Neuronal stem cell (in vitro differentiated cells): ENCODE results near the gene PFKFB3.

Source experiments
- DNase-seq: peaks from one replicate; pipeline ENCODE4 v3.0.0-alpha.2; 2013; ENCODE audit warnings: low spot score
- H2AFZ ChIP-seq: one replicate; pipeline ENCODE4 v1.6.1; 2013; ENCODE audit warnings: mild to moderate bottlenecking, low read length, inconsistent platforms
- H2AK5ac ChIP-seq: 2 replicates; pipeline ENCODE4 v1.6.1; 2013; ENCODE audit warnings: low read depth, mild to moderate bottlenecking, inconsistent platforms, low read length, moderate library complexity, mixed read lengths
- H2BK120ac ChIP-seq: 2 replicates; pipeline ENCODE4 v1.6.1; 2013; ENCODE audit warnings: low read depth, mild to moderate bottlenecking, inconsistent platforms, low read length, moderate library complexity, mixed read lengths
- H2BK12ac ChIP-seq: one replicate; pipeline ENCODE4 v1.6.1; 2013; ENCODE audit warnings: low read length, inconsistent platforms
- H2BK15ac ChIP-seq: 2 replicates; pipeline ENCODE4 v1.6.1; 2013; ENCODE audit warnings: mild to moderate bottlenecking, low read length, inconsistent platforms, mixed read lengths
- H2BK5ac ChIP-seq: one replicate; pipeline ENCODE4 v1.6.1; 2013; ENCODE audit warnings: inconsistent platforms, mild to moderate bottlenecking, low read length, moderate library complexity
- H3K14ac ChIP-seq: one replicate; pipeline ENCODE4 v1.6.1; 2013; ENCODE audit warnings: low read length, inconsistent platforms
- H3K18ac ChIP-seq: 2 replicates; pipeline ENCODE4 v1.6.1; 2013; ENCODE audit warnings: low read length, inconsistent platforms
- H3K23ac ChIP-seq: 2 replicates; pipeline ENCODE4 v1.6.1; 2013; ENCODE audit warnings: low read depth, mild to moderate bottlenecking, mixed read lengths, low read length, inconsistent platforms; ENCODE audit not compliant: poor library complexity
- H3K27ac ChIP-seq: replicated peaks from 3 replicates; pipeline ENCODE4 v1.5.1; 2013; ENCODE audit warnings: low read length, inconsistent platforms
- H3K27me3 ChIP-seq, 3 experiments: 2 replicates each; pipeline ENCODE4 v1.6.1; 2013; ENCODE audit warnings: low read length in 3 of 3, mild to moderate bottlenecking in 2 of 3, inconsistent platforms in 1 of 3, low read depth in 1 of 3, mixed read lengths in 1 of 3, moderate library complexity in 1 of 3; ENCODE audit not compliant: control insufficient read depth in 3 of 3, insufficient read depth in 3 of 3
- H3K36me3 ChIP-seq, 2 donors: replicated peaks in 1 of 2; 2 replicates each; pipeline ENCODE4 v1.6.1; 2013; ENCODE audit warnings: low read length in 2 of 2; ENCODE audit not compliant: control insufficient read depth in 2 of 2, insufficient read depth in 2 of 2
- H3K4ac ChIP-seq: 2 replicates; pipeline ENCODE4 v1.6.1; 2013; ENCODE audit warnings: inconsistent platforms, mild to moderate bottlenecking, low read length, moderate library complexity
- H3K4me1 ChIP-seq, 2 donors: 1 replicate in 1 of 2; 2 replicates in 1 of 2; pipeline ENCODE4 v1.6.1; 2013; ENCODE audit warnings: low read length in 2 of 2, low read depth in 1 of 2; ENCODE audit not compliant: control insufficient read depth in 2 of 2, insufficient read depth in 1 of 2
- H3K4me2 ChIP-seq: one replicate; pipeline ENCODE4 v1.6.1; 2013; ENCODE audit warnings: mild to moderate bottlenecking, low read length, inconsistent platforms; ENCODE audit not compliant: insufficient read depth, poor library complexity, severe bottlenecking
- H3K4me3 ChIP-seq, 2 donors: 2 replicates each; pipeline ENCODE4 v1.5.1; 2013; ENCODE audit warnings: low read length in 2 of 2, mild to moderate bottlenecking in 2 of 2, inconsistent platforms in 1 of 2, moderate library complexity in 1 of 2
- H3K79me1 ChIP-seq: one replicate; pipeline ENCODE4 v1.6.1; 2013; ENCODE audit warnings: low read depth, mild to moderate bottlenecking, inconsistent platforms, low read length, moderate library complexity
- H3K9ac ChIP-seq: one replicate; pipeline ENCODE4 v1.6.1; 2013; ENCODE audit warnings: mild to moderate bottlenecking, low read depth, low read length, inconsistent platforms; ENCODE audit not compliant: poor library complexity
- H3K9me3 ChIP-seq, 2 donors: replicated peaks in 1 of 2; 2 replicates each; pipeline versions ENCODE3 to v1.6.1; 2013; ENCODE audit warnings: low read length in 2 of 2, mild to moderate bottlenecking in 2 of 2, inconsistent platforms in 1 of 2, low read depth in 1 of 2, mixed read lengths in 1 of 2, moderate library complexity in 1 of 2; ENCODE audit not compliant: control insufficient read depth in 2 of 2, insufficient read depth in 1 of 2
- H4K8ac ChIP-seq: one replicate; pipeline ENCODE4 v1.6.1; 2013; ENCODE audit warnings: low read depth, mild to moderate bottlenecking, inconsistent platforms, low read length, moderate library complexity
- H4K91ac ChIP-seq: one replicate; pipeline ENCODE4 v1.6.1; 2013; ENCODE audit warnings: low read length, low read depth, mild to moderate bottlenecking, inconsistent platforms; ENCODE audit not compliant: poor library complexity
- WGBS, 2 donors: extraction: QIAGEN DNeasy Blood & Tissue Kit; methylation state at CpG; one replicate each; pipeline ENCODE4 v1.1.7; 2013; ENCODE audit warnings: missing lambda C conversion rate in 2 of 2, mixed read lengths in 1 of 2; ENCODE audit not compliant: insufficient read length in 2 of 2, insufficient replicate concordance in 1 of 2; ENCODE audit errors: extremely low coverage in 2 of 2; 5-methylcytosine and 5-hydroxymethylcytosine counted together

PFKFB3 gene

DNA sequence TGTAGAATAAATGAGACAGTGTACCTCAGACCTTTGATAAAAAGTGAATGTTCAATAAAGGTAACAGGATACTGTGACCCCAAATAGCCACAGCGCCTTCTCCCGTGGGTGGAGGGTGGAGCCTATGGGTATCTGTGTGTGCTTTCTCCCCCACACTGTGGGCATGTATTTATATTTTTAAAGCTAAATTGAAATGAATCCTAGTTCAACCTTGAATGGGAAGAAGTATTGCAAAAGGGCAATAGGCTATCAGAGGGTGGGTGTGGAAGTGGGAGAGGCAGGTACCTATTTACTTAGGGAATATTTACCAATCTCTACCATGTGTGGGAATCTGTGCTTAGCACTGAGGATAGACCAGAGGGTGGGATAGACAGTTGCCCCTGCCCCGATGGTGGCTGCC, 68.9 kb downstream of the PFKFB3 start:
- Histone ChIP-seq H2BK120ac (no peak overlapping the region), H3K36me3 (no peaks in the 10 kb centered on the region), H3K18ac (no peak overlapping the region), H3K79me1 (no peaks in the 10 kb centered on the region), H2AFZ (peak overlapping the region; percentile 10), H2BK5ac (no peak overlapping the region), H4K8ac (no peak overlapping the region), H3K4me2 (no peak overlapping the region), H3K27ac (no peak overlapping the region), H2AK5ac (no peak overlapping the region), H4K91ac (no peak overlapping the region), H3K4ac (no peak overlapping the region), H2BK12ac (no peak overlapping the region), H3K27me3 (no peaks in the 10 kb centered on the region), H3K4me1 (peaks cover 4 to 7% of the 10 kb centered on the region in 2 donors), H3K4me3 (no peak overlapping the region), H2BK15ac (no peak overlapping the region), H3K14ac (no peak overlapping the region), H3K23ac (no peak overlapping the region), H3K9me3 (no peaks in the 10 kb centered on the region), H3K9ac (no peak overlapping the region)
- WGBS, 2 donors, result no CpG with 5 or more reads among the region's 3 CpGs
- DNase-seq, result no peak

DNA sequence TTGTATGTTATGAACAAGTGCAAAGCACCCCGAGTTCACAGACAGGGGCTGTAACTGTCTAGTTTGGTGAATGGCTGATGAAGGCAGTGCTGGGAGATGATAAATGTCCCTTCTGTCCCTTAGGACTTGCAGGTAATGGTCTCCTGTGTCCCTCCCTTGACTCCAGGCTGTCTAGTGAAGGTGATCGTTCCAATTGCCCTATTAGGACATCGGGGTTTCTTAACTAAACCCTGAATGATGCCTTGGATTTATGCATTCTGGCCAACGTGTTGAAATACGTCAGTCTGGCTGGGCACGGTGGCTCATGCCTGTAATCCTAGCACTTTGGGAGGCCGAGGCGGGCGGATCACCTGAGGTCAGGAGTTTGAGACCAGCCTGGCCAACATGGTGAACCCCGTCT, 69.4 kb downstream of the PFKFB3 start:
- no peak overlapping the region for H3K4ac ChIP-seq
- H3K23ac ChIP-seq, result no peak overlapping the region
- H3K4me1 ChIP-seq, result peaks cover 4 to 7% of the 10 kb centered on the region in 2 donors
- H2AK5ac ChIP-seq, result no peak overlapping the region
- H3K36me3 ChIP-seq, result no peaks in the 10 kb centered on the region
- no peak overlapping the region for H3K18ac ChIP-seq
- H3K4me3 ChIP-seq, result no peak overlapping the region
- no CpG with 5 or more reads among the region's 10 CpGs for WGBS, 2 donors
- no peak overlapping the region for H3K4me2 ChIP-seq
- H3K9me3 ChIP-seq, result no peaks in the 10 kb centered on the region
- H4K8ac ChIP-seq, result no peak overlapping the region
- no peak overlapping the region for H2AFZ ChIP-seq
- H3K14ac ChIP-seq, result no peak overlapping the region
- H2BK12ac ChIP-seq, result no peak overlapping the region
- no peak overlapping the region for H2BK120ac ChIP-seq
- no peak overlapping the region for H3K27ac ChIP-seq
- H2BK15ac ChIP-seq, result no peak overlapping the region
- DNase-seq, result no peak
- H3K9ac ChIP-seq, result no peak overlapping the region
- H3K79me1 ChIP-seq, result no peaks in the 10 kb centered on the region
- no peaks in the 10 kb centered on the region for H3K27me3 ChIP-seq
- H4K91ac ChIP-seq, result no peak overlapping the region
- H2BK5ac ChIP-seq, result no peak overlapping the region

DNA sequence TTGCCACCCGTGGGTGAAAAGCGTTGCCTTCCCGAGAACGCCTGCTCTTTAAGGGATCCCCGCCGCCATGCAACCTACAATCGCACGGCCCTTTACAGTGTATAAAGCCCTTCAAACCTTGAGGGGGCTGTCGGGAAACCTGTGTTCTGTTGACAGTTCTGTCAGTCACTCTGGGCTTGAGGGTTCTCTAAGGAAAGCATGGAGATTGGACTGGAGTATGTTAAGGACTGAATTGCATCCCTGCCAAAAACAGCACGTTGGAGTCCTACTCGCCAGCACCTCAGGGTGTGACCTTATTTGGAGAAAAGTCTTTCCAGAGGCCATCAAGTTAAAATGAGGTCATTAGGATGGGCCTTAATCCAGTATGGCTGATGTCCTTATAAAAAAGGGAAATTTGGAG, 70.6 kb downstream of the PFKFB3 start:
- WGBS, 2 donors, result no CpG with 5 or more reads among the region's 11 CpGs
- H3K9me3 ChIP-seq, result no peaks in the 10 kb centered on the region
- no peak overlapping the region for H3K14ac ChIP-seq
- H3K27me3 ChIP-seq, result no peaks in the 10 kb centered on the region
- H2BK12ac ChIP-seq, result no peak overlapping the region
- no peak overlapping the region for H3K9ac ChIP-seq
- no peak overlapping the region for H3K18ac ChIP-seq
- H2BK5ac ChIP-seq, result no peak overlapping the region
- no peak overlapping the region for H2AK5ac ChIP-seq
- peaks cover 4 to 5% of the 10 kb centered on the region in 2 donors for H3K4me1 ChIP-seq
- no peak overlapping the region for H4K91ac ChIP-seq
- H3K27ac ChIP-seq, result no peak overlapping the region
- no peaks in the 10 kb centered on the region for H3K36me3 ChIP-seq
- no peak overlapping the region for H3K4me3 ChIP-seq
- no peak overlapping the region for H3K23ac ChIP-seq
- H3K4ac ChIP-seq, result no peak overlapping the region
- H4K8ac ChIP-seq, result no peak overlapping the region
- H2BK120ac ChIP-seq, result no peak overlapping the region
- no peaks in the 10 kb centered on the region for H3K79me1 ChIP-seq
- no peak for DNase-seq
- no peak overlapping the region for H3K4me2 ChIP-seq
- H2AFZ ChIP-seq, result no peak overlapping the region
- H2BK15ac ChIP-seq, result no peak overlapping the region

DNA sequence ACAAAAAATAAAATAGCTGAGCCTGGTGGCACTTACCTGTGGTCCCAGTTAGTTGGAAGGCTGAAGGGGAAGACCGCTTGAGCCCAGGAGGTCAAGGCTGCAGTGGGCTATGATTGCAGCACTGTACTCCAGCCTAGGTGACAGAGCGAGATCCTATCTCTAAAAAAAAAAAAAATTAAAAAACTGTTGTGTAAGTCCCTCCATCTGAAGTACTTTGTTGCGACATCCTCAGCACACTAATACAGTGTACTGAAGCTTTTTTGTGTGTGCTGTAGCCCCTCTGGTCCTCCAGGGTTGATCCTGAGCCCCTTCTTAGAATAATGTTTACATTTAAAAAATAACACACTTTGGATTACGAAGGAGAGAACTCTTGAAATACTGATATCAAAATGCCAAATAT, 71.3 kb downstream of the PFKFB3 start:
- Histone ChIP-seq H4K8ac (no peak overlapping the region), H3K27me3 (no peaks in the 10 kb centered on the region), H3K9ac (no peak overlapping the region), H3K4me3 (no peak overlapping the region), H3K4me2 (no peak overlapping the region), H2BK12ac (no peak overlapping the region), H2BK15ac (no peak overlapping the region), H2BK120ac (no peak overlapping the region), H3K4me1 (peaks cover 5 to 8% of the 10 kb centered on the region in 2 donors), H3K9me3 (no peaks in the 10 kb centered on the region), H2AFZ (no peak overlapping the region), H3K14ac (no peak overlapping the region), H2BK5ac (no peak overlapping the region), H2AK5ac (no peak overlapping the region), H3K4ac (no peak overlapping the region), H3K36me3 (no peaks in the 10 kb centered on the region), H3K79me1 (no peaks in the 10 kb centered on the region), H3K23ac (no peak overlapping the region), H3K18ac (no peak overlapping the region), H3K27ac (no peak overlapping the region), H4K91ac (no peak overlapping the region)
- DNase-seq, result no peak
- WGBS, 2 donors, result no CpG with 5 or more reads among the region's 4 CpGs
